ENCODE measurements around the gene SIRT7. TPM values are rescaled to one million over a fixed set of nuclear protein-coding genes. Genes with fewer than 3 reads are reported as not detected.

SIRT7 gene
- total RNA-seq, 1 donor from 2014 or later = 19.1 TPM

DNA sequence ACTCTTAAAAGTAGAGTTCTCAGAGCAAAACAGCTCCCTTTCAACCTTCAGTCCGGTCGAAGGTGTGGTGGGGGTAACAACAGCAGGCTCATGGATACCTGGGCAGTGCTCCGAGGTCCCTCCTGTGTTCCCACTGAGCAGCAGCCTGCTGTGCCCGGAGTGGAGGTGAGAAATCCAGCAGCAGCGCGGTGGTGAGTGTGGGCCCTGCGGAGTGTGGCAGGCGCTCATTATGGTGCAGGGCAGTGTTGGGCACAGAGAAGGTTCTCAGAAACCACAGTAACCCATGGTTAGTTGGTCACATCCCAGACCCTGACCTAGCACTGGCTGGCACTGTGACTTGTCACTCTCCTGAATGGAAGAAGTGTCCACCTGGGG lies 52.6 kb downstream of the SIRT7 start:
- no peak for DNase-seq (ENCODE audit: low read depth, low spot score)

DNA sequence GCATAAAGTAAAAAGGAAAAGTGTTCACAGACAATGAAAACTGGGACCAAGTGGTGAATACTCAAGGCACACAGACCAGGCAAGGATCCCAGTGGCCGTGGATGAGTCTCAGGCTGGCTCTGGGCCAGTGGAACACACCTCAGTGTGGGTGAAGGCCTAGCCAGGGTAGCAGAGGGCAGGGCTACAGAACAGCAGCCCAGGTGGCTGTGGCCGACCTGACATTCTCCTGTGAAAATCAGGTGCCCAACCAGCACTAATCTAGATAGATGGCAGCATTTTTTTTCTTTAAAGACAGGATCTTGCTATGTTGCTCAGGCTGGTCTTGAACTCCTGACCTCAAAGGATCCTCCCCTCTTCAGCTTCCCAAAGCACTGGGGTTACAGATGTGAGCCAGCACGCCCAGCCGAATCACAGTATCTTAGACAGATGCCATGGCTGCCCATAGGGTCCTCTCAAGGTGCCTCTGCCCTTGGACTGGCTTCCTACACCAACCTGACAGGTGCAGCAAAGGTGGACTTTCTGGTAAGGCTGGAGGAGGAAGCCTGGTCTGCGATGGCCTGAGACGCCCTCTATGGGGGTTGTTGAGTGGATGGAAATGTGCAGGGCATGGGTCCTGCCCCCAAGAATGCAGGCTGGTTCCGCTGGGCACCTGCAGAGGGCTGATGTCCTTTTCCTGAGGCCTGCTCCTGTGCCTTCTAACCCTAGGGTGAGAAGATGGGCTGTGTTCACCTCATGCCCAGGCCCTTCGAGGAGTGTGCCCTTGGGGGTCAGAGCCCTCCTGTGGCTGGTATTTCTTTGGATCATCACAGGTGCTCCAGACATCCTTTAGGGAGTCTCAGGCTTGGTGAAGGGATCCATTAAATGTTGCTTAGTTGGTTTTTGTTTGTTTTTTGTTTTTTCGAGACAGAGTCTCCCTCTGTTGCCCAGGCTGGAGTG lies 53.9 kb downstream of the SIRT7 start:
- no peak for DNase-seq (ENCODE audit: low read depth, low spot score)

DNA sequence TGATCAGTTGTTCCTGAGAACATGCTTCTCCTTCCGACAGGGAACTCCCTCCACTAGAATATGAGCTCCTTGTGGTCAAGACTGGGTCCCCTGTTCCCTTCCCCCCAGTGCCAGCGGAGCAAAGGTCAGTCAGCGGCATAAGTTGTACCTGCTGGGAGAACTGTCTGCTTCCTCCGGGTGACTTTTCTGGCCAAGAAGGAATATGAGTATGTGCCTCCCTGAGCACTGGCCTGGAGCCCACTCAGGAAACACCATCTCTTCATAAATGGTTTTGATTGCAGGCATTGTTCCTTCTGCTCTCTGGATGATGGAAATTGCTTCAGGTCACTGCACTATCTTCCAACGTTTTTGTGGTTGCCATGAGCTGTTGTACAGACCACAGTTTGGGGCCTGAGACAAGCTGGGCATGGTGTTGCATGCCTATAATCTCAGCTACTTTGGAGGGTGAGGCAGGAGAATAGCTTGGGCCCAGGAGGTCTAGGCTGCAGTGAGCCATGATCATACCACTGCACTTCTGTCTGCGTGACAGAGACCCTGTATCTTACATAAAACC lies 54.8 kb downstream of the SIRT7 start:
- no peak for DNase-seq (ENCODE audit: low read depth, low spot score)

Other genes starting within 250 kb of the SIRT7 start
- 16.5 and 43.3 TPM in 2 replicates for gene ARL16, start 234.4 kb downstream of the SIRT7 start, total RNA-seq
- gene HGS, start 234.2 kb downstream of the SIRT7 start, total RNA-seq = 68.9 and 91.5 TPM in 2 replicates
- 17.1 and 24.5 TPM in 2 replicates for gene MRPL12, start 214.8 kb downstream of the SIRT7 start, total RNA-seq
- 24.4 and 26.7 TPM in 2 replicates for gene SLC25A10, start 205.9 kb downstream of the SIRT7 start, total RNA-seq
- gene GCGR, start 114.0 kb downstream of the SIRT7 start, total RNA-seq = not detected in 2 replicates
- gene MCRIP1, start 84.9 kb downstream of the SIRT7 start, total RNA-seq = 95.8 and 149 TPM in 2 replicates
- gene PPP1R27, start 83.1 kb downstream of the SIRT7 start, total RNA-seq = not detected in 2 replicates
- 1,184 and 1,197 TPM in 2 replicates for gene P4HB, start 57.6 kb downstream of the SIRT7 start, total RNA-seq
- 135 and 168 TPM in 2 replicates for gene ARHGDIA, start 46.8 kb downstream of the SIRT7 start, total RNA-seq
- 228 and 268 TPM in 2 replicates for gene ALYREF, start 26.6 kb downstream of the SIRT7 start, total RNA-seq
- gene ANAPC11, start 26.5 kb downstream of the SIRT7 start, total RNA-seq = 114 and 167 TPM in 2 replicates
- gene NPB, start 15.9 kb downstream of the SIRT7 start, total RNA-seq = 0.11 and 0.20 TPM in 2 replicates
- gene PCYT2, start 6.8 kb downstream of the SIRT7 start, total RNA-seq = 46.2 and 53.6 TPM in 2 replicates
- 18.3 and 24.2 TPM in 2 replicates for gene MAFG, start 9.6 kb upstream of the SIRT7 start, total RNA-seq
- 98.3 and 122 TPM in 2 replicates for gene PYCR1, start 19.1 kb upstream of the SIRT7 start, total RNA-seq
- gene MYADML2, start 29.1 kb upstream of the SIRT7 start, total RNA-seq = not detected in 2 replicates
- 0.07 TPM in 1 of 2 replicates, not detected in the other for gene NOTUM, start 43.0 kb upstream of the SIRT7 start, total RNA-seq
- 20.4 and 25.5 TPM in 2 replicates for gene ASPSCR1, start 59.5 kb upstream of the SIRT7 start, total RNA-seq
- 39.0 and 40.9 TPM in 2 replicates for gene CENPX, start 104.7 kb upstream of the SIRT7 start, total RNA-seq
- gene LRRC45, start 105.1 kb upstream of the SIRT7 start, total RNA-seq = 20.2 and 30.5 TPM in 2 replicates
- gene RAC3, start 113.5 kb upstream of the SIRT7 start, total RNA-seq = 16.9 and 45.4 TPM in 2 replicates
- gene DCXR, start 119.5 kb upstream of the SIRT7 start, total RNA-seq = 51.8 and 56.6 TPM in 2 replicates
- gene RFNG, start 133.6 kb upstream of the SIRT7 start, total RNA-seq = 25.7 and 29.9 TPM in 2 replicates
- 110 and 118 TPM in 2 replicates for gene GPS1, start 133.7 kb upstream of the SIRT7 start, total RNA-seq
- 66.1 and 84.1 TPM in 2 replicates for gene DUS1L, start 147.6 kb upstream of the SIRT7 start, total RNA-seq
- gene FASN, start 180.1 kb upstream of the SIRT7 start, total RNA-seq = 98.9 and 106 TPM in 2 replicates